ENCODE measurements around the gene ABCE1.
"Not testable (repeated sequence)": the region's sequence is repeated elsewhere in the genome, so short reads cannot be mapped to it uniquely, and the experiment has no call there.

Gene ABCE1

DNA sequence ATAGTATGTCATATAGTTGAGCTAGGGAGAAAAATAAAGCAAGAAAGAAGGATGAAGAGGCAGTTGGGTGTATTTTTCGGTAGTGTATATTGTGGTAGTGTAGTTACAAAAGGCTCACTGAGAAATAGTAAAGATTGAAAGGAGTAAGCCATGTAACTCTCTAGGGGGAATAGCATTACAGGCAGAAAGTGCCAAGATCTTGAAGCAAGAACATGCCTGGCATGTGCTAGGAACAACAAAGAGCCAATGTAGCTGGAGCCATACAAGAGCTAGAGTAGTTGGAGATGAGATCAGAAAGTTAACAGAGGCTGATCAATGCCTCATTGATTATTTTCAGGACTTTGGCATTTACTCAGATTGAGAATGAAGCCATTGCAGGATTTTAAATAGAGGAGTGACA lies 3.0 kb downstream of the ABCE1 start:
- DNase-seq (ENCODE audit: low read depth in 1 of 2, low spot score in 1 of 2): no peak

DNA sequence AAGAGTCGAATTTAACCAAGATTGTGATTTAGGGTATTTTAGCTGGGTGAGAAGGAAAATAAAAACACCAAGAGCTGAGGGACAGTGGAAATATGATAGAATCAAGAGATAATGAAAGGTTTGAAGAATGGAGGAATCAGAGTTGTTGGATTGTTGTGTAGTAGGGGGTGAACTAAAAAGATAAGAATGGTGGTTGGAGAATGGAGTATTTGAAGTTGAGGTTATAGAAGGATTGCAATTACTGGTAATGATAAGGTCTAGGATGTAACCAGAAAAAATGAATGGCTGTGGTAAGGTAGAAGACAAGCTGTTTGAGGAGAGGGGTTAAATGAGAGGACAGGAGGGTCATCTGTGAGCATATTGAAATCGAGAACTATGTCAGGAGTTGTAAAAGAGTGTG lies 4.5 kb downstream of the ABCE1 start:
- DNase-seq (ENCODE audit: low read depth in 1 of 2, low spot score in 1 of 2): no peak

DNA sequence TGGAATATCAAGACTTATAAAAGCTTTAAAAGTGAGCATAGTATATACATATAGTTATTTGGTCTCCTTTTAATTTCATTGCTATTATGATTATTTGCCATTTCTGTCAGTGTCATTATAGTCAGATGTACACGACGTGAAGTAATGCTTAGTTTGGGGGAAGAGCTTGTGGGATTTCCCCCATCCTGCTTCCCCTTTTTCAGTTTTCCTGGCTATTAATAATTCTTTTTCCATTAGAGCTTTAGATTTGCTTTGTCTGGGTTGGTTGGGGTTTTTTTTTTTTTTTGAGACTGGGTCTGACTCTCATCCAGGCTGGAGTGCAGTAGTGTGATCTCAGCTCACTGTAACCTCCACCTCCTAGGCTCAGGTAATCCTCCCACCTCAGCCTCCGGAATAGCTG lies 5.4 kb downstream of the ABCE1 start:
- DNase-seq (ENCODE audit: low read depth in 1 of 2, low spot score in 1 of 2): no peak

- no peak for DNase-seq (ENCODE audit: low read depth in 1 of 2, low spot score in 1 of 2)
Measured at GRCh38 chr4:145107126-145107525, 9.0 kb downstream of the ABCE1 start.

DNA sequence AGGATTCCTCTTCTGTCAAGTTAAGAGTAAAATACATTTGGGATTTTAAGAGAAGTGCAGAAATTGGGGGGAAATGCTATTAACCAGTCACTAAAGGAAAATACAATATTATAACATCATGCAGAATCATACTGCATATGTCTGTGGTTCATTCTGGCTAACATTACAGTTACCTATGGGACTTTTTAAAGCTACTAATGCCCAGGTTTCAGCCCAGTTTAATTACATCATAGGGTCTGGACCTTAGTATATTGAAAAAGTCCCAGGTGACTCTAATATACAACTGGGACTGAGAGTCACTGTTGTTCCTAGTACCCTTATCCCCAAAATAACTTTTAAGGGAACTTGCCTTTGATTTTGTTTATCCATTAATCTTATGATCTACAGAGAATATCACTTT lies 10.0 kb downstream of the ABCE1 start:
- DNase-seq (ENCODE audit: low read depth in 1 of 2, low spot score in 1 of 2): no peak

GRCh38 chr4:145125396-145125795 lies 27.3 kb downstream of the ABCE1 start:
- no peak for DNase-seq (ENCODE audit: low read depth in 1 of 2, low spot score in 1 of 2)

- no peak for DNase-seq (ENCODE audit: low read depth in 1 of 2, low spot score in 1 of 2)
Measured at GRCh38 chr4:145130130-145130529, 32.0 kb downstream of the ABCE1 start.

GRCh38 chr4:145130788-145131399 lies 32.8 kb downstream of the ABCE1 start:
- DNase-seq (ENCODE audit: low read depth in 1 of 2, low spot score in 1 of 2): no peak

DNA sequence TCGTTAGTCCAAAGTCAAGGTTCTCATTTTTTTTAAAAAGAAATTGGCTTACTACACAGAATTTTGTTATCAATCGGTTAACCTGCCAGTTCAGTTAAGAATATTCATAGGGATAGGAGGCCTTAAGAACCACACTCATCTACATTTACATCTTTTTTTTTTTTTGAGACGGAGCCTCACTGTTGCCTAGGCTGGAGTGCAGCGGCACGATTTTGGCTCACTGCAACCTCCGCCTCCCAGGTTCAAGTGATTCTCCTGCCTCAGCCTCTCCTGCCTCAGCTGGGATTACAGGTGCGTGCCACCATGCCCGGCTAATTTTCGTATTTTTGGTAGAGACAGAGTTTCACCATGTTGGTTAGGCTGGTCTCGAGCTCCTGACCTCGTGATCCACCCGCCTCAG lies 33.7 kb downstream of the ABCE1 start:
- DNase-seq (ENCODE audit: low read depth in 1 of 2, low spot score in 1 of 2): no peak

GRCh38 chr4:145132511-145133098 lies 34.5 kb downstream of the ABCE1 start:
- DNase-seq (ENCODE audit: low read depth in 1 of 2, low spot score in 1 of 2): no peak

GRCh38 chr4:145136219-145136618 lies 38.1 kb downstream of the ABCE1 start:
- DNase-seq (ENCODE audit: low read depth in 1 of 2, low spot score in 1 of 2): not testable (repeated sequence)

DNA sequence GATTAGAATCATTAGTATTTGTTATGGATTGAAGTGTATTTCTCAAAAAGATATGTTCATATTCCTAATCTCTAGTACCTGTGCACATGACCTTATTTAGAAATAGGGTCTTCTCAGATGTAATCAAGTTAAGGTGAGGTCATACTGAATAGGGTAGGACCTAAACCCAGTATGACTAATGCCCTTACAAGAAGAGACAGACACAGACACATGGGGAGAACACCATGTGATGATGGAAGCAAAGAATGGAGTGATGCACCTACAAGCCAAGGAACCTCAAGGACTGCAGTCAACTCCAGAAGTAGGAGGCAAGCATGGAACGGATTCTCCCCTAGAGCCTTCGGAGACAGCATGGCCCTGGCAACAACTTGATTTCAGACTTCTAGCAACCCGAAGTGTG lies 50.9 kb downstream of the ABCE1 start:
- DNase-seq (ENCODE audit: low read depth in 1 of 2, low spot score in 1 of 2): no peak

DNA sequence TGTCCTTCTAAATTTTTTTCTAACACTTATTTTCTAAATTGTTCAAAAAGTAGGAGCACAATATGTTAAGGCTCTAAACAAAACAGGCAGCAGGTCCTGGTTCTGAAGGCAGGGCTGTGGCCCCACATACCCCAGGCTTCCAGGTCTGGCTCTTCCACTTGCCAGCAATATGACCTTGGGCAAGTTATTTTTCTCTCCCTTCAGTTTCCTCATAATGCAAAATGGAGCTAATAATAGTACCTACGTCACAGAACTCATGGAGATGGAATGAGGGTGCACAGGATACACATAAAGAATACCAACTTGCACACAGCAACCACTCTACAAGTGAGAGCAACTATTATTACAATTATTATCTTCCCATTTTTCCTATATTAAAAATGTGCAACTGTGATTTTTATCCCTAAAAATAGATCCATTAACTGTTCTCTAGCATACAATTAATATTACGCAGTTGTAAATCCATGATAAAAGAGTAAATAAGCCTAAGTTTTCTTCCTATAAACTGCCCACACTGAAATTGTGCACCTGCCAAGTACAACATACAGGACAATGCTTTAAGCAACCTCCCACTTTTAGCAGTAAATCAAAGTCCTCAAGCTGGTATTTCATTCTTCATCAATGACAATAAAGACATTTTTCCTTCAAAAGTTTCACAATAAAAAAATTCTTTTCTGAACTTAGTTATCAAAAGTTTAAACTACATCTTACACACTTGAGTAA lies 55.2 kb downstream of the ABCE1 start:
- DNase-seq (ENCODE audit: low read depth in 1 of 2, low spot score in 1 of 2): no peak

DNA sequence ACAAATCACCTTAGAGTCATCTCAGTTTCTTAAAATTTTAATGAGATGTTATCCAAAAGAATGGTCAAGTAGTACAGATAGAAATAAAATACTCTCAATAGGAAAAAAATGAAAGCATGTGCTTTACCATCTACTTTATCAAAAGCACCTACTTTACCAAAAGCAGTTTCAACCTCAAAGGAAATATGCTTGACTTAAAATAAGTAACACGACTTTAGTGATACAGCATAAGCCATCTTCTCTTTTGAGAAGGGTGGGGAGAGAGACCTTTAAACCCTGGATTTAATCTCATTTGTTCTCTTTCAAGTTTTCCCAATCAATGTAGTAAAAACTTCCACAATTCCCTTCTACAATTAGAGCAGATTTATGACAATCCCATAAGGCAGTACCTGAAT lies 55.8 kb downstream of the ABCE1 start:
- no peak for DNase-seq (ENCODE audit: low read depth in 1 of 2, low spot score in 1 of 2)

DNA sequence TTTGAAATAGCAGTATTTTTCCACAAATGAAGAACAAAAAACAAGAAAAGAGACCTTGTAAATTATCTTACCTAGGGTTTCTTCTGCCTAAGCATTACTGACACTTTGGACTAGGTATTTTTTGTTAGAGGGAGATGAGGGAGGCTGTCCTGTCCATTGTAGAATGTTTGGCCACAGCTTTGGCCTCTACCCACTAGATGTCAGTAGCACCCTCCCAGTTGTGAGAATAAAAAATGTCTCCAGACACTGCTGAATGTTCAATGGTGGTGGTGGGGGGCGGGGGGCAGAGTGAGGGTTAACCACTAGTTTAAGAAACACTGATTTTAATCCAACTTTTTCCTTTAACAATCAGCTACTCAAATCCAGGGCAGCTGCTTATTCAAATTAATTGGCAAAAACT lies 56.5 kb downstream of the ABCE1 start:
- DNase-seq (ENCODE audit: low read depth in 1 of 2, low spot score in 1 of 2): no peak

GRCh38 chr4:145155268-145155870 lies 57.3 kb downstream of the ABCE1 start:
- DNase-seq (ENCODE audit: low read depth in 1 of 2, low spot score in 1 of 2): no peak

- no peak for DNase-seq (ENCODE audit: low read depth in 1 of 2, low spot score in 1 of 2)
Measured at GRCh38 chr4:145156986-145157385, 58.9 kb downstream of the ABCE1 start.

- DNase-seq (ENCODE audit: low read depth in 1 of 2, low spot score in 1 of 2): no peak
Measured at GRCh38 chr4:145161549-145161948, 63.4 kb downstream of the ABCE1 start.

GRCh38 chr4:145167887-145168286 lies 69.8 kb downstream of the ABCE1 start:
- DNase-seq (ENCODE audit: low read depth in 1 of 2, low spot score in 1 of 2): no peak

GRCh38 chr4:145168581-145169187 lies 70.6 kb downstream of the ABCE1 start:
- DNase-seq (ENCODE audit: low read depth in 1 of 2, low spot score in 1 of 2): no peak

DNA sequence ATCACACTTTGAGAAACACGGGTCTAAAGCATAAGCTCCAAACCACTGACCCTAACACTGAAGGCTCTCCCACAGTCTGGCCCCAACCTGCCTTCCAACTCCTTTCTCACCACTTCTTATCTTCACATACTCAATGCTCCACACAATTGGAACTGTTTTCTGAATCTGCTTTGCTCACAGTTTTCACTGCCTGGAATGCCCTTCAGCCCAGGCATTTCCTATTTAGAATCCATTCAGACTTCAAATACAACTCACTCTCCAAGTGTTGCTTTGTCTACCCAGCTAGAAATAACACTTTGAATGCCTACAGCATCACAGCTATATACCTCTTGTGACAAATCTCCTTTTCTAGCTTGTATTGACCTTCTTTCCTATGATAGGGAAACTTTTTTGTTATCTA lies 72.1 kb downstream of the ABCE1 start:
- DNase-seq (ENCODE audit: low read depth in 1 of 2, low spot score in 1 of 2): no peak

GRCh38 chr4:145171911-145172310 lies 73.8 kb downstream of the ABCE1 start:
- DNase-seq (ENCODE audit: low read depth in 1 of 2, low spot score in 1 of 2): no peak

Measured in stimulated activated CD4-positive, alpha-beta T cell treated with anti-CD3 and anti-CD28 coated beads, Interleukin-15, amount 100 ng/mL, for 1 hour (primary cell).